Measurements from ENCODE around the gene KCNQ2. TPM values are rescaled to one million over a fixed set of nuclear protein-coding genes. Genes with fewer than 3 reads are reported as not detected.
A peak's percentile ranks its signal among the peaks of the same experiment; 100 is the strongest.

KCNQ2 gene
- total RNA-seq, 1 donor from 2014 or later = not detected

- no peak for DNase-seq
These were observed 39.1 kb downstream of the KCNQ2 start for GRCh38 chr20:63433351-63433750.

- peak; percentile 11 for DNase-seq
These were observed 39.7 kb downstream of the KCNQ2 start for GRCh38 chr20:63432577-63433325.

GRCh38 chr20:63431944-63432343 lies 40.5 kb downstream of the KCNQ2 start:
- peak; percentile 9 for DNase-seq

- no peak for DNase-seq
These were observed 41.6 kb downstream of the KCNQ2 start for GRCh38 chr20:63430891-63431290.

- DNase-seq = no peak
These were observed 42.5 kb downstream of the KCNQ2 start for GRCh38 chr20:63429992-63430391.

DNA sequence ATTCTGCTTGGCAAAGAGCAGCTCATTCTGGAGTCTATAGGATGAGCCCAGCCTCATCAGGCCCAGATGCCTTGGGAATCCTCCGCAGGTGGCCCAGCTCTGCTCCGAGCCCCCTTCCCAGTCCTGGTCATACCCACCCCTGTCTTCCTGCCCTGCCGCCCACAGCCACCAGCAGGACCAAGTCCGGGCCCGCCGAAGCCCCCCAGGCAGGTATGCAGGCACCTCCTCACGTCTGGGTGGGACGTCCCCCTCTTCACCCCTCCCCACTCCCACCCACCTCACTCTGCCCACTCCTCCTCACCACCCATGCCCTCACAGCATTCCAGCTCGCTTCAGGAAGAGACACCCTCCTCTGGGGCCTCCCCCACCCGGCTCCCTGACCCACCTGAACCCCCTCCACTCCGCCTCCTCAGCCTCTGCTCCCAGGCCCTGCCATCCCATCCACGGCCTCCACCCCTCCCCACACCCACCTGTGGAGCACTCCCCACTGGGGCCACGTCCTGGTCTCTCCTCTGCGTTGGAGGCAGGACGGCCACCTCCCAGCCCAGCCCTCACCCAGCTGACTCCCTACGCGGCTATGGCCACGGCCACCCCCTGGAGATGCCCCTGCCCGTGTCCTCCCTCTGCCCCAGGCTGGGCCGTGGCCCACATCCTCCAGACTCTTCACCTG lies 43.4 kb downstream of the KCNQ2 start:
- no peak for DNase-seq

GRCh38 chr20:63427724-63428330 lies 44.6 kb downstream of the KCNQ2 start:
- no peak for DNase-seq

GRCh38 chr20:63427206-63427605 lies 45.2 kb downstream of the KCNQ2 start:
- DNase-seq = no peak

DNA sequence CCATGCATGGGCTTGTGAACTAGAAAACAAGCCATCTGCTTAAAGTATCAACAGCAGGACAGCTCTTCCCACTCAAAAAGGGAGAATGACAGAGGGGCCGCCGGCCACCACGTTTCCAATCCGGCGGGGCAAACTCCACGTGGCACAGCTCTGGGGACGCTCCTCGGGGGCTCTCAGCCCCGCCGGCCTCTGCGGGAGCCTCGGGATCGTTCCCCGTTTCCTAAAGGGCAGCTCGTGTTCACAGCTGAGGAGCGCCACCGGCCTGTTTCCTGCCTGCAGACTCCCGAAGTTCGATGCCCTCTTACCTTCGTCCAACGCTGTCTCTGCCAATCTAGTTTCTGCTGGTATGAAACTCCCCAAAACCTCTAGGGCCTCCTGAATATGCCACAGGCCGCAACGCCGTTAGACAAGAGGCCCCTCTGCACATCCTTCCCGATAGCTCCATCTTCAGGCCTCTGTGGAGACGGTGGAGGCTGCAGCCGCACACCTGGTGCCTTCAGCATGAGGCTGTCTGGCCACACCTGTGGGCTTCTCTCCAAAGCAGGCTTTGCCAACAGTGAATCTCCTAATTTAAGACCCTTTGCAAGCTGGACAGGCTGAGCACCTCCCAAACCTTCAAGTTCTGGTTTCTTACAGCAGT lies 46.5 kb downstream of the KCNQ2 start:
- no peak for DNase-seq

GRCh38 chr20:63424613-63425012 lies 47.8 kb downstream of the KCNQ2 start:
- no peak for DNase-seq

DNA sequence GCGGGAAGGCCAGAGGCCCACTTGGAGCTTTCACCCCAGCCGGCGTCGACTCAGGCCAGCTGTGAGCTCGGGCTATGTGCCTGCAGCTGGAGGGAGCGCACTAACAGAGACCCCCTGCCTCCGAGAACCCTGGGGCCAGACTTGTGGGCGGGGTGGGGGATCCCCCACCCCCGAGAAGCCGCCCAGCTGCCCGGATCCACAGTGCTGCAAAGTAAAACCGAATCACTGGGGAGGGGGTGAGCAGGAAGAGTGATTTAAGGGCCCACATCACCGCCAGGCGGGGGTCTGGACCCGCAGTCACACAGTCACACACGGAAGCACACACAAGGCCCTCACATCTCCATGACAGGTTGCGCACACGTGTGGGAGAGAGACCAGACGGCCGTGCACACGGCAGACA lies 48.7 kb downstream of the KCNQ2 start:
- DNase-seq = no peak

GRCh38 chr20:63422653-63423052 lies 49.8 kb downstream of the KCNQ2 start:
- DNase-seq = no peak

GRCh38 chr20:63421913-63422312 lies 50.5 kb downstream of the KCNQ2 start:
- DNase-seq = no peak

DNA sequence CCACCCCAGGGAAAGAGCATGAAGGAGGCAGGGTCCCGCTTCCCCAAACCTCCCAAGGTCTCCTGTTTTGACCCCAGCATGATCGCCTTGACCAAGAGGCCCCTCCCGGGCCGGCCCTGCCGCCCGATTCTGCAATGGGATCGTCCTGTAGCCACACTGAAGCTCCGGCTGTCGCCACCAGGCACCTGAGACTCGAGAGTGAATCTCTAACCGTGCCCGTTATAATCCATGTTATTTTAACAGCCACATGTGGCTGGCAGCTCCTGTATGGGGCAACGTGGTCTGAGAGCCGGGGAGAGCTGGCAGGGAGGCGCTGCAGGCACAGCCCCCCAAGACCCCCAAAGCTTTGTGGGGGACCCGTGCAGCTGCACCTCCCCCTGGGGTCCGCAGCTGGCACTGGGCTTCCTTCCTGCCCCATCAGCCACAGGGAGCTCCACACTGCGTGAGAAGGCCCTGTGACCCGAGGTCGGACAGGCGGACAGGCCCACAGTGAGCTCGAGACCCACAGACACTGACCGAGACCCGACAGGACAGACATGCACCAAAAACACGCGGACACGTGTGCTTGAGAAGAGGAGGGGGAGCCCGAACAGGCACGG lies 51.3 kb downstream of the KCNQ2 start:
- no peak for DNase-seq

- no peak for DNase-seq
These were observed 51.9 kb downstream of the KCNQ2 start for GRCh38 chr20:63420359-63421093.

DNA sequence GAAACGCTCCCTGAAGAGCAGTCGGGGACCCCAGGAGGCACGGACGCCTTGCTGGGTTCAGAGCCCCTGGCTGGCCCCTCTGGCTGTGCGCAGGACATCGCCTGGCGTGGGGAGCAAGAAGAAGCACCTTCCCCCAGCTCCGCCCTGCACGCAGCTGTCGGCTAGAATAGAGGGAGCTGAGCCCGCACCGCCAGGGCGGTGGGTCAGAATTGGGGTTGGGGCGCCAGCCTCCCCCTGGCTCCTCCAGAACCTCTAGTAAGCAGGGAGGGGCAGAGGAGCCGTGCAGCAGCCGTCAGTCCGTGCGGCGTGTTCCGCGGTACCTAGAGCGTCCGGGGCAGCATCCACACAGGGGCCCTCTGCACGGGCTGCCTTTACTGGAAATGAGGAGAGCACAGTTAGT lies 53.2 kb downstream of the KCNQ2 start:
- no peak for DNase-seq

DNA sequence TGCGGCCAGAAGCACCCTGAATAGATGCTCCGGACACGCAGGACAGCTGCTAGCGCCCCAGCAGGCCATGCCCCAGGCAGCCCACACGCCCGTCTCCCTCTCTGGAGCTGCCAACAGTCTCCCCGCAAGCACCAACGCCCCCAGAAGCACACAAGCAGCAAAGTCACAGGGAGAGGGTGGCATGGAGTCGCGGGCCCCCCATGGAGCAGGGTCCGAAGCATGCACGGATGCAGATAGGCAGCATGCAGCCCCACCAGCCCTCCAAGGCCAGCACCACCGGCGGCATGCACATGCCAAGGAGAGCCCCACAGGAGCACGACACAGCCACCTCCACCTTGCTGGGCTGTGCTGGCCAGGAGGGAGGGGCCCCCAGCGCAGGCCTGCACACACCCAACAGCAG lies 53.8 kb downstream of the KCNQ2 start:
- DNase-seq = no peak

GRCh38 chr20:63417738-63418120 lies 54.7 kb downstream of the KCNQ2 start:
- DNase-seq = no peak

DNA sequence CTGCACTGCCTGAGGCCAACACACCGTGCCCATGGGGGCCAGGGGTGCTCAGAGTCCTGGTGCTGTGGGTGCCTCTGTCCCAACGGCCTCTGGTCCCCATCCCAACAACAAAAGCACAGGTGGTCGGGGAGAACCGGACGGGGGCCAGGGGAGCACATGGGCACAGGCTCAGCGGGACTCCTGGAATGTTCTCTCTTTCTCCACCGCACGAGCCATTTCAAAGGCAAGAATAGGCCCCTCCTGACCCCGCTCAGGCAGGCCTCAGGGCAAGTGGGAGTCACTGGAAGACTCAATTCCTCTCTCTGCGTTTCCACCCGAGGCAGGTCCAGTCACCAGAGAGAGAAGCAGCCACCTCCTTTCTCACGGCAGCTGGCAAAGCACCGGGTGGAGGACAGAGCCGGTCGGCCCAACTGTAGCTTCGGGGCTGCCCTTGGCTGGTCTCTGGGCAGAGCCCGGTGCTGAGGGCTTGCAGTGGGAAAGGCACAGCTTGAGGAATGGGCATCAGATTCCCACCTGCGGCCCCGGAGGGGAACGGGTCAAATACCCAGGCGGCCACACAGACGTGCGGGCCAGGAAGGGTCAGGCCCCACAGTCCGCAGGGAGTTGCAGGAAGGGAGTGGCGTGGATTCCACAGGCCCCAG lies 55.2 kb downstream of the KCNQ2 start:
- DNase-seq = no peak

DNA sequence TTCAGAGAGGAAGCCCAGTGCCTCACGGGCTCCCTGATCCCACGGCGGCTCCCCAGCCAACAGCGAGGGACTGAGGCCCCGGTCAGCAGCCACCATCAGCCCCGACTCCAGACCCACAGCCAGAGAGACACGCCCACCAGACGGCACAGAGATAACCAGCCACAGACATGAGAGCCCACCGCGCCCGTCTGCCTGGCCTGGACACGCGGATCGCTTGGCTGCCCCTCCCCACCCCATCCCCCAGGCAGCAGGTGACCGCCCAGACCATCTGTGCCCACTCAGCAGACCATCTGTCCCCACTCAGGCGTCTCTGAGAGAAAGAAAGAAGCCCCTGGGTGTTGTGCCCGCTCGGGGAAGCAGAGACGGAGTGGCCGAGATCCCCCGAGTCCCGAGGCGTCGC lies 55.8 kb downstream of the KCNQ2 start:
- no peak for DNase-seq

GRCh38 chr20:63415647-63416391 lies 56.6 kb downstream of the KCNQ2 start:
- no peak for DNase-seq
